ENCODE data around the gene C6orf136. TPM values are rescaled to one million over a fixed set of nuclear protein-coding genes. Genes with fewer than 3 reads are reported as not detected.

The C6orf136 gene
- total and polyA plus RNA-seq, 9 of the 15 experiments (the other 6 are each of a cell fraction or from before 2014, with no cell fraction given), result 14.1 to 63.1 (median 18.4) TPM

DNA sequence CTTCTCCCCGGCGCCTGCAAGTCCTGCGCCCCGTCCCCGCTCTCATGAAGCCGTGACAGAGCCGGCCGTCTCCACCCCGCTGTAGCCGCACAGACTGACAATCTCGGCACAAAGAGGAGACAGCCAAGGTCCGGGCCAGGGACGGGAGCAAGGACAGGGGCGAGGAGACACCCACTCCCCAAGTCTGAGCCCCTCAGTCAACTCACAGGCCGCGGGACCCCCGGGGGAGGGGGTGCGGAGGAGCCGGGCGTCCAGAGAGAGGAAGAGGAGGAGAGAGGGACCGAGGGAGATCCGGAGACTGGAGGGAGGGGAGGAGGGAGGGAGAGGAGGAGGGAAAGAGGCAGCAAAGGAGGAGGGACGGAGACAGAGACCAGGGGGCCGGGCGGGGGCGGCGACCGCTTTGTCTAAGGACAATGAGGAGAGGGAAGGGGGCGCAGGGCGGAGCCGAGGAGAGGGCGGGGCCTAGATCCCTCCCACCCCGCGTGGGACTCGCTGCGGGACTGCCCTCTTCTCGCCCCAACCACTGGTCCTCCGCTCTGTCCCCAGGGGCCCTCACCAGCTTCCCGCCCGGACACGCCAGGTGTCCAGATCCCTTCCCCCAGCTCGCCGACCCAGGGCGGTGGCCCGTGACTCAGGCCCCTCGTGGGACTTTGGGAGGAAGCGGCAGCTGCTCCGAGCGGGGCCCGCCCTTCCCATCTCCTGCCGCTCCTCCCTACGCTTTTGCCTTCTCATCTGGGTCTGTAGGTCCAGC, 40.1 kb downstream of the C6orf136 start (continued):
- TF ChIP-seq, protein P1, sequence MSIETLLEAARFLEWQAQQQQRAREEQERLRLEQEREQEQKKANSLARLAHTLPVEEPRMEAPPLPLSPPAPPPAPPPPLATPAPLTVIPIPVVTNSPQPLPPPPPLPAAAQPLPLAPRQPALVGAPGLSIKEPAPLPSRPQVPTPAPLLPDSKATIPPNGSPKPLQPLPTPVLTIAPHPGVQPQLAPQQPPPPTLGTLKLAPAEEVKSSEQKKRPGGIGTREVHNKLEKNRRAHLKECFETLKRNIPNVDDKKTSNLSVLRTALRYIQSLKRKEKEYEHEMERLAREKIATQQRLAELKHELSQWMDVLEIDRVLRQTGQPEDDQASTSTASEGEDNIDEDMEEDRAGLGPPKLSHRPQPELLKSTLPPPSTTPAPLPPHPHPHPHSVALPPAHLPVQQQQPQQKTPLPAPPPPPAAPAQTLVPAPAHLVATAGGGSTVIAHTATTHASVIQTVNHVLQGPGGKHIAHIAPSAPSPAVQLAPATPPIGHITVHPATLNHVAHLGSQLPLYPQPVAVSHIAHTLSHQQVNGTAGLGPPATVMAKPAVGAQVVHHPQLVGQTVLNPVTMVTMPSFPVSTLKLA (conservative IDR thresholded peaks at IDR 0.05), result no peak
- TF ChIP-seq TRIM24 (IDR thresholded peaks at IDR 0.05), result peak; percentile 21 to 77; a peak in 3 of 4 replicates
- TF ChIP-seq ELF1 (tag; IDR thresholded peaks at IDR 0.05), result no peak; the same call in 1 of the 2 replicates
- TF ChIP-seq ZKSCAN1 (IDR thresholded peaks at IDR 0.05; ENCODE audit: low read depth, low read length), result no peak
- no peak for TF ChIP-seq SREBF1 (IDR thresholded peaks at IDR 0.05; ENCODE audit: borderline replicate concordance, low read depth, low read length)
- peak; percentile 66; the same call in 1 of the 2 replicates for TF ChIP-seq PML (IDR thresholded peaks at IDR 0.05; ENCODE audit: low read length)
- TF ChIP-seq NFATC3 (IDR thresholded peaks at IDR 0.05), result no peak
- no peak for TF ChIP-seq CREBBP (IDR thresholded peaks at IDR 0.05; ENCODE audit: low read depth, low read length)
- TF ChIP-seq ARID1B (IDR thresholded peaks at IDR 0.05), result peak; percentile 79
- peak; percentile 80 for TF ChIP-seq SP1 (CRISPR knock-in tag; IDR thresholded peaks at IDR 0.05)
- no peak for TF ChIP-seq MECOM (CRISPR knock-in tag; IDR thresholded peaks at IDR 0.05)
- TF ChIP-seq FOXK1 (CRISPR knock-in tag; IDR thresholded peaks at IDR 0.05; ENCODE audit: borderline replicate concordance), result peak; percentile 29; the same call in 1 of the 2 replicates
- no peak for TF ChIP-seq ESRRB (CRISPR knock-in tag; IDR thresholded peaks at IDR 0.05; ENCODE audit: borderline replicate concordance)
- TF ChIP-seq SP2 (IDR thresholded peaks at IDR 0.05; ENCODE audit: extremely low read depth, low read depth, low read length, poor library complexity, severe bottlenecking), result no peak
- TF ChIP-seq, protein P2, sequence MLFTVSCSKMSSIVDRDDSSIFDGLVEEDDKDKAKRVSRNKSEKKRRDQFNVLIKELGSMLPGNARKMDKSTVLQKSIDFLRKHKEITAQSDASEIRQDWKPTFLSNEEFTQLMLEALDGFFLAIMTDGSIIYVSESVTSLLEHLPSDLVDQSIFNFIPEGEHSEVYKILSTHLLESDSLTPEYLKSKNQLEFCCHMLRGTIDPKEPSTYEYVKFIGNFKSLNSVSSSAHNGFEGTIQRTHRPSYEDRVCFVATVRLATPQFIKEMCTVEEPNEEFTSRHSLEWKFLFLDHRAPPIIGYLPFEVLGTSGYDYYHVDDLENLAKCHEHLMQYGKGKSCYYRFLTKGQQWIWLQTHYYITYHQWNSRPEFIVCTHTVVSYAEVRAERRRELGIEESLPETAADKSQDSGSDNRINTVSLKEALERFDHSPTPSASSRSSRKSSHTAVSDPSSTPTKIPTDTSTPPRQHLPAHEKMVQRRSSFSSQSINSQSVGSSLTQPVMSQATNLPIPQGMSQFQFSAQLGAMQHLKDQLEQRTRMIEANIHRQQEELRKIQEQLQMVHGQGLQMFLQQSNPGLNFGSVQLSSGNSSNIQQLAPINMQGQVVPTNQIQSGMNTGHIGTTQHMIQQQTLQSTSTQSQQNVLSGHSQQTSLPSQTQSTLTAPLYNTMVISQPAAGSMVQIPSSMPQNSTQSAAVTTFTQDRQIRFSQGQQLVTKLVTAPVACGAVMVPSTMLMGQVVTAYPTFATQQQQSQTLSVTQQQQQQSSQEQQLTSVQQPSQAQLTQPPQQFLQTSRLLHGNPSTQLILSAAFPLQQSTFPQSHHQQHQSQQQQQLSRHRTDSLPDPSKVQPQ (CRISPR knock-in tag; IDR thresholded peaks at IDR 0.05; ENCODE audit: borderline replicate concordance), result 0 out of 2 replicates have a peak, but pooled peaks have one; percentile 3
- TF ChIP-seq EP300 (IDR thresholded peaks at IDR 0.05; ENCODE audit: low read length), result peak; percentile 63; the same call in 1 of the 2 replicates
- TF ChIP-seq ZNF23 (CRISPR knock-in tag; IDR thresholded peaks at IDR 0.05), result no peak
- TF ChIP-seq ZNF134 (CRISPR knock-in tag; conservative IDR thresholded peaks at IDR 0.05), result no peak
- TF ChIP-seq ATF7 (IDR thresholded peaks at IDR 0.05), result peak; percentile 68; the same call in 1 of the 2 replicates
- TF ChIP-seq, protein P3, sequence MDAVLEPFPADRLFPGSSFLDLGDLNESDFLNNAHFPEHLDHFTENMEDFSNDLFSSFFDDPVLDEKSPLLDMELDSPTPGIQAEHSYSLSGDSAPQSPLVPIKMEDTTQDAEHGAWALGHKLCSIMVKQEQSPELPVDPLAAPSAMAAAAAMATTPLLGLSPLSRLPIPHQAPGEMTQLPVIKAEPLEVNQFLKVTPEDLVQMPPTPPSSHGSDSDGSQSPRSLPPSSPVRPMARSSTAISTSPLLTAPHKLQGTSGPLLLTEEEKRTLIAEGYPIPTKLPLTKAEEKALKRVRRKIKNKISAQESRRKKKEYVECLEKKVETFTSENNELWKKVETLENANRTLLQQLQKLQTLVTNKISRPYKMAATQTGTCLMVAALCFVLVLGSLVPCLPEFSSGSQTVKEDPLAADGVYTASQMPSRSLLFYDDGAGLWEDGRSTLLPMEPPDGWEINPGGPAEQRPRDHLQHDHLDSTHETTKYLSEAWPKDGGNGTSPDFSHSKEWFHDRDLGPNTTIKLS (IDR thresholded peaks at IDR 0.05; ENCODE audit: borderline replicate concordance, low read depth), result peak; percentile 63; the same call in 1 of the 2 replicates
- no peak for TF ChIP-seq TFAM (CRISPR knock-in tag; conservative IDR thresholded peaks at IDR 0.05)
- TF ChIP-seq, protein P4, sequence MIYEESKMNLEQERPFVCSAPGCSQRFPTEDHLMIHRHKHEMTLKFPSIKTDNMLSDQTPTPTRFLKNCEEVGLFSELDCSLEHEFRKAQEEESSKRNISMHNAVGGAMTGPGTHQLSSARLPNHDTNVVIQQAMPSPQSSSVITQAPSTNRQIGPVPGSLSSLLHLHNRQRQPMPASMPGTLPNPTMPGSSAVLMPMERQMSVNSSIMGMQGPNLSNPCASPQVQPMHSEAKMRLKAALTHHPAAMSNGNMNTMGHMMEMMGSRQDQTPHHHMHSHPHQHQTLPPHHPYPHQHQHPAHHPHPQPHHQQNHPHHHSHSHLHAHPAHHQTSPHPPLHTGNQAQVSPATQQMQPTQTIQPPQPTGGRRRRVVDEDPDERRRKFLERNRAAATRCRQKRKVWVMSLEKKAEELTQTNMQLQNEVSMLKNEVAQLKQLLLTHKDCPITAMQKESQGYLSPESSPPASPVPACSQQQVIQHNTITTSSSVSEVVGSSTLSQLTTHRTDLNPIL (CRISPR knock-in tag; IDR thresholded peaks at IDR 0.05), result peak; percentile 64; the same call in 1 of the 2 replicates

Data from K562 (cell line).